Ishikawa (cell line): Measurements from ENCODE around the gene FAM174C.
A peak's percentile ranks its signal among the peaks of the same experiment; 100 is the strongest.

Experiments used
- CEBPB ChIP-seq: IDR thresholded peaks from 2 replicates; pipeline ENCODE4 v1.6.1; 2012
- CREB1 ChIP-seq: IDR thresholded peaks from 2 replicates; pipeline ENCODE4 v1.6.1; 2012; ENCODE audit warnings: low read depth
- EP300 ChIP-seq: IDR thresholded peaks from 2 replicates; pipeline ENCODE4 v1.6.1; 2012; ENCODE audit warnings: borderline replicate concordance
- FOXM1 ChIP-seq: IDR thresholded peaks from 2 replicates; pipeline ENCODE4 v1.6.1; 2012; ENCODE audit warnings: low read depth, borderline replicate concordance
- NFIC ChIP-seq: IDR thresholded peaks from 2 replicates; pipeline ENCODE4 v1.6.1; 2012
- RAD21 ChIP-seq: IDR thresholded peaks from 2 replicates; pipeline ENCODE4 v1.6.1; 2012; ENCODE audit warnings: low read depth
- ZBTB7A ChIP-seq: IDR thresholded peaks from 2 replicates; pipeline ENCODE4 v1.6.1; 2012; ENCODE audit warnings: low read depth

GRCh38 chr19:1259876-1260748 is 15.2 kb upstream of the FAM174C start:
- 0 out of 2 replicates have a peak, but pooled peaks have one; percentile 5 for TF ChIP-seq CEBPB
- TF ChIP-seq ZBTB7A, result 0 out of 2 replicates have a peak, but pooled peaks have one; percentile 79
- TF ChIP-seq CREB1, result no peak
- TF ChIP-seq FOXM1, result no peak
- no peak for TF ChIP-seq EP300
- no peak for TF ChIP-seq NFIC
- no peak for TF ChIP-seq RAD21
